T-cell (primary cell): ENCODE measurements around the gene NPR1. TPM values are rescaled to one million over a fixed set of nuclear protein-coding genes. Genes with fewer than 3 reads are reported as not detected.
"Not testable (repeated sequence)": the region's sequence is repeated elsewhere in the genome, so short reads cannot be mapped to it uniquely, and the experiment has no call there.

Source experiments
- ATAC-seq, 4 experiments: fragments of 200-7000 bp in 3 of 4; fragments of 150-1000 bp in 1 of 4; cut with Tn5 transposase; replicated peaks in 1 of 4; 1 replicate in 3 of 4; 2 replicates in 1 of 4; pipeline ENCODE4 v1.10.0; 2021; ENCODE audit warnings: moderate library complexity in 3 of 4, mild to moderate bottlenecking in 2 of 4, moderate number of reproducible peaks in 1 of 4
- CTCF ChIA-PET, 2 donors: fragments of 300-600 bp; sonication (Branson Sonifier 250); formaldehyde crosslinking; loops; one replicate each; lab custom pipeline; 2022; ENCODE audit warnings: antibody characterized with exemption in 2 of 2; lab: Charles Lee
- POLR2A ChIA-PET, 2 donors: fragments of 300-600 bp; sonication (Branson Sonifier 250); formaldehyde crosslinking; loops; one replicate each; lab custom pipeline; 2022; ENCODE audit warnings: antibody characterized with exemption in 2 of 2; lab: Charles Lee
- DNase-seq, 35 experiments: peaks; one replicate each; pipeline versions ENCODE4 v3.0.0 to v3.0.0-alpha.2; 2013 to 2023
- H3K27ac ChIP-seq: one replicate; pipeline ENCODE4 v1.5.1; 2013; ENCODE audit warnings: low read length
- H3K27me3 ChIP-seq, 2 experiments: replicated peaks in 1 of 2; 1 replicate in 1 of 2; 2 replicates in 1 of 2; pipeline versions ENCODE4 v1.6.1 to v1.7.0; 2013; ENCODE audit warnings: low read length in 1 of 2, mixed read lengths in 1 of 2; ENCODE audit not compliant: control insufficient read depth in 2 of 2, insufficient read depth in 2 of 2; ENCODE audit errors: extremely low read depth in 1 of 2
- H3K36me3 ChIP-seq, 2 donors: 1 replicate in 1 of 2; 2 replicates in 1 of 2; pipeline versions ENCODE4 v1.6.1 to v1.7.0; 2013; ENCODE audit warnings: low read length in 1 of 2; ENCODE audit not compliant: control insufficient read depth in 2 of 2, insufficient read depth in 1 of 2; ENCODE audit errors: extremely low read depth in 1 of 2
- H3K4me1 ChIP-seq, 2 experiments: 1 replicate in 1 of 2; 2 replicates in 1 of 2; pipeline versions ENCODE4 v1.6.1 to v1.7.0; 2013; ENCODE audit warnings: low read length in 2 of 2, mixed read lengths in 1 of 2; ENCODE audit not compliant: insufficient read depth in 2 of 2, control insufficient read depth in 1 of 2; ENCODE audit errors: extremely low read depth in 1 of 2
- H3K4me3 ChIP-seq, 2 donors: 1 replicate in 1 of 2; 2 replicates in 1 of 2; pipeline versions ENCODE4 v1.5.1 to v1.7.0; 2013; ENCODE audit warnings: mild to moderate bottlenecking in 2 of 2, low read length in 1 of 2, moderate library complexity in 1 of 2; ENCODE audit not compliant: control insufficient read depth in 1 of 2; ENCODE audit errors: extremely low read depth in 1 of 2
- H3K9me3 ChIP-seq: 2 replicates; pipeline ENCODE4 v1.7.0; 2013
- H3K27ac Mint-ChIP-seq, 2 donors: one replicate each; pipeline ENCODE4 v1.8.0; 2020 to 2021; ENCODE audit warnings: mild to moderate bottlenecking in 2 of 2, mixed read lengths in 2 of 2
- H3K27me3 Mint-ChIP-seq, 2 donors: one replicate each; pipeline ENCODE4 v1.8.0; 2021 to 2022; ENCODE audit warnings: mixed read lengths in 2 of 2
- H3K36me3 Mint-ChIP-seq: one replicate; pipeline ENCODE4 v1.8.0; 2021; ENCODE audit warnings: mixed read lengths
- H3K4me1 Mint-ChIP-seq, 3 donors: one replicate each; pipeline ENCODE4 v1.8.0; 2020 to 2022; ENCODE audit warnings: mixed read lengths in 3 of 3, mild to moderate bottlenecking in 1 of 3
- H3K4me3 Mint-ChIP-seq, 3 donors: one replicate each; pipeline ENCODE4 v1.8.0; 2020 to 2022; ENCODE audit warnings: mild to moderate bottlenecking in 3 of 3, mixed read lengths in 3 of 3, moderate library complexity in 3 of 3
- H3K9me3 Mint-ChIP-seq, 3 donors: one replicate each; pipeline ENCODE4 v1.8.0; 2020 to 2022; ENCODE audit warnings: mixed read lengths in 3 of 3
- WGBS: methylation state at CpG from one replicate; pipeline ENCODE4 v1.1.5; 2013; ENCODE audit warnings: missing lambda C conversion rate; ENCODE audit not compliant: insufficient coverage; 5-methylcytosine and 5-hydroxymethylcytosine counted together
- total RNA-seq, 35 experiments: library from RNA in 6 of 35; stranded (reverse) in 6 of 35; fragments of 120-200 nt in 1 of 35; gene quantifications; one replicate each; pipeline versions ENCODE4 v1.2.1 to v1.2.4 and lab custom pipeline; 2013 to 2026

Gene NPR1
- total RNA-seq, 5 donors from 2014 or later (not counting 1 experiment from before 2014, with no cell fraction given): 0.23 to 0.44 (median 0.35) TPM; not detected in 2

GRCh38 chr1:153716211-153716610, 37.7 kb downstream of the NPR1 start:
- H3K4me1 Mint-ChIP-seq, H3K4me3 ChIP-seq, H3K27me3 Mint-ChIP-seq, H3K27ac Mint-ChIP-seq, H3K36me3 Mint-ChIP-seq, H3K9me3 Mint-ChIP-seq, H3K9me3 ChIP-seq, H3K4me1 ChIP-seq, H3K27ac ChIP-seq, H3K36me3 ChIP-seq, ATAC-seq, H3K4me3 Mint-ChIP-seq, DNase-seq: not testable (repeated sequence)
- H3K27me3 ChIP-seq: peaks cover 0 to 35% of the 10 kb centered on the region in 2 experiments
- WGBS: no CpG with 5 or more reads among the region's 5 CpGs
- POLR2A ChIA-PET: interaction anchor here in 1 of 2 donors (0.6 kb wide), 1 partner anchor 218 kb away, joined by 4 read pairs; no protein-coding TSS in a partner anchor
- CTCF ChIA-PET: interaction anchor here in 1 of 2 donors (0.6 kb wide), 1 partner anchor 44 kb away, joined by 3 read pairs; no protein-coding TSS in a partner anchor

- Mint-ChIP-seq H3K36me3 (no peaks in the 10 kb centered on the region), H3K4me3 (no peak overlapping the region), H3K27ac (no peak overlapping the region), H3K27me3 (peaks cover 4 to 10% of the 10 kb centered on the region in 2 donors), H3K9me3 (no peaks in the 10 kb centered on the region), H3K4me1 (no peaks in the 10 kb centered on the region)
- POLR2A ChIA-PET: no interaction called here
- H3K4me3 ChIP-seq: no peak overlapping the region
- H3K4me1 ChIP-seq: no peaks in the 10 kb centered on the region
- no peak for DNase-seq
- ATAC-seq: no peak
- no peaks in the 10 kb centered on the region for H3K9me3 ChIP-seq
- CTCF ChIA-PET: interaction anchor here in 1 of 2 donors (0.6 kb wide), 1 partner anchor 644 kb away, joined by 3 read pairs; no protein-coding TSS in a partner anchor
- no peaks in the 10 kb centered on the region for H3K36me3 ChIP-seq
- H3K27me3 ChIP-seq: peaks cover 0 to 30% of the 10 kb centered on the region in 2 experiments
- H3K27ac ChIP-seq: no peak overlapping the region
- WGBS: no CpG with 5 or more reads among the region's 3 CpGs
Observed at GRCh38 chr1:153717330-153717729, 38.8 kb downstream of the NPR1 start.

- CTCF ChIA-PET: interaction anchor here in 1 of 2 donors (0.7 kb wide), 1 partner anchor 873 kb away, joined by 3 read pairs; no protein-coding TSS in a partner anchor
- no peaks in the 10 kb centered on the region for H3K27me3 Mint-ChIP-seq
Observed at GRCh38 chr1:153723687-153724086, 45.2 kb downstream of the NPR1 start.

GRCh38 chr1:153724634-153725033, 46.1 kb downstream of the NPR1 start:
- CTCF ChIA-PET: interaction anchor here in 1 of 2 donors (0.7 kb wide), 1 partner anchor 872 kb away, joined by 3 read pairs; no protein-coding TSS in a partner anchor
- POLR2A ChIA-PET: interaction anchor here in 1 of 2 donors (0.6 to 0.7 kb wide), 2 partner anchors 68 to 77 kb away, joined by 3 to 4 read pairs; no protein-coding TSS in a partner anchor
- H3K4me1 ChIP-seq: peaks cover 4 to 20% of the 10 kb centered on the region in 2 experiments

More at GRCh38 chr1:153723687-153724086, 45.2 kb downstream of the NPR1 start:
- Histone ChIP-seq H3K4me1 (peaks cover 0 to 11% of the 10 kb centered on the region in 2 experiments), H3K27ac (no peak overlapping the region), H3K9me3 (no peaks in the 10 kb centered on the region), H3K27me3 (peaks cover 0 to 3% of the 10 kb centered on the region in 2 experiments), H3K36me3 (no peaks in the 10 kb centered on the region), H3K4me3 (no peak overlapping the region)
- POLR2A ChIA-PET: no interaction called here
- Mint-ChIP-seq H3K4me1 (peaks cover 5% of the 10 kb centered on the region in 3 donors), H3K4me3 (no peak overlapping the region), H3K9me3 (no peaks in the 10 kb centered on the region), H3K27ac (no peak overlapping the region), H3K36me3 (no peaks in the 10 kb centered on the region)
- ATAC-seq (no peak), DNase-seq (no peak)
- WGBS: 100% methylated on average over 1 of the region's 3 CpGs

GRCh38 chr1:153727463-153728304, 49.2 kb downstream of the NPR1 start, which contains the start of gene INTS3:
TSS of gene INTS3 (plus strand) at chr1:153728050. CDS start at chr1:153728635, 585 bp downstream.
- Mint-ChIP-seq H3K4me3 (peak within 1 kb of the TSS; percentile 91 to 95 (median 91)), H3K36me3 (peaks cover 6% of the 10 kb centered on the region), H3K9me3 (no peaks in the 10 kb centered on the region), H3K27me3 (no peaks in the 10 kb centered on the region), H3K27ac (peak within 1 kb of the TSS; percentile 98 to 99), H3K4me1 (peaks cover 24 to 32% (median 31%) of the 10 kb centered on the region in 3 donors)
- peaks cover 0 to 4% of the 10 kb centered on the region in 2 donors for H3K36me3 ChIP-seq
- H3K9me3 ChIP-seq: no peaks in the 10 kb centered on the region
- H3K4me3 ChIP-seq: peak within 1 kb of the TSS; percentile 82 to 92
- POLR2A ChIA-PET: interaction anchor here (0.5 to 1.4 kb wide), 8 partner anchors 11 to 494 kb away, joined by 3 to 10 read pairs (median 4); partner anchors contain the start of genes CHTOP (in 1 of the 2), CREB3L4 (in 1 of the 2), RPS27 (in 1 of the 2) and SNAPIN (in 1 of the 2)
- CTCF ChIA-PET: interaction anchor here (0.6 to 1.0 kb wide), 4 partner anchors 38 to 94 kb away, joined by 3 to 6 read pairs (median 5); partner anchors contain the start of gene CHTOP (in 1 of the 2)
- H3K4me1 ChIP-seq: peaks cover 8 to 26% of the 10 kb centered on the region in 2 experiments
- 1% methylated on average over 26 of the region's 49 CpGs for WGBS
- peak; percentile 98 to 100 (median 98) for ATAC-seq
- DNase-seq: peak; percentile 97 to 100 (median 100)
- peak within 1 kb of the TSS; percentile 95 for H3K27ac ChIP-seq
- no peaks in the 10 kb centered on the region for H3K27me3 ChIP-seq

More at GRCh38 chr1:153724634-153725033, 46.1 kb downstream of the NPR1 start:
- H3K9me3 ChIP-seq, ATAC-seq, H3K4me3 ChIP-seq, H3K36me3 ChIP-seq, H3K27ac Mint-ChIP-seq, DNase-seq, H3K4me3 Mint-ChIP-seq, H3K9me3 Mint-ChIP-seq, H3K27ac ChIP-seq, H3K36me3 Mint-ChIP-seq, H3K27me3 Mint-ChIP-seq, H3K27me3 ChIP-seq: not testable (repeated sequence)
- WGBS: 100% methylated on average over 1 of the region's 4 CpGs
- H3K4me1 Mint-ChIP-seq: peaks cover 14% of the 10 kb centered on the region in 3 donors
